OCI-LY1 (cell line): ENCODE data around the gene MAD1L1.

Source experiments
- H2AFZ ChIP-seq: fragments of 200-600 bp; sonication (generic), shearing (Covaris generic); 2 replicates; pipeline ENCODE4 v1.6.0; 2014; ENCODE audit warnings: antibody characterized with exemption, mild to moderate bottlenecking, low read length
- H3F3A ChIP-seq: fragments of 200-600 bp; sonication (generic), shearing (Covaris generic); 2 replicates; pipeline ENCODE4 v1.6.0; 2014; ENCODE audit warnings: mild to moderate bottlenecking, antibody characterized with exemption, low read length, moderate library complexity; ENCODE audit not compliant: insufficient read depth
- H3K27ac ChIP-seq: fragments of 200-600 bp; sonication (generic); 2 replicates; pipeline ENCODE4 v1.5.1; 2014; ENCODE audit warnings: low read length, mixed run types, mild to moderate bottlenecking, low read depth; ENCODE audit not compliant: poor library complexity, severe bottlenecking
- H3K27me3 ChIP-seq: fragments of 200-600 bp; sonication (generic); 2 replicates; pipeline ENCODE4 v1.6.0; 2014; ENCODE audit warnings: antibody characterized with exemption, mild to moderate bottlenecking, low read length, moderate library complexity; ENCODE audit not compliant: insufficient read depth
- H3K36me3 ChIP-seq: fragments of 200-600 bp; sonication (generic); 2 replicates; pipeline ENCODE4 v1.6.1; 2014; ENCODE audit warnings: mild to moderate bottlenecking, antibody characterized with exemption, low read length, moderate library complexity, mixed read lengths; ENCODE audit not compliant: insufficient read depth
- H3K4me1 ChIP-seq: fragments of 200-600 bp; sonication (generic); 2 replicates; pipeline ENCODE4 v1.5.1; 2014; ENCODE audit warnings: mild to moderate bottlenecking, low read length, moderate library complexity; ENCODE audit not compliant: insufficient read depth, severe bottlenecking
- H3K4me2 ChIP-seq: fragments of 200-600 bp; sonication (generic), shearing (Covaris generic); 2 replicates; pipeline ENCODE4 v1.6.1; 2014; ENCODE audit warnings: low read length
- H3K4me3 ChIP-seq: fragments of 200-600 bp; sonication (generic); 2 replicates; pipeline ENCODE4 v1.5.1; 2014; ENCODE audit warnings: low read length, low read depth, mild to moderate bottlenecking, mixed read lengths; ENCODE audit not compliant: poor library complexity, severe bottlenecking
- H3K79me2 ChIP-seq: fragments of 200-600 bp; shearing (Covaris generic); 2 replicates; pipeline ENCODE4 v1.6.1; 2016; ENCODE audit warnings: mixed run types, low read length, mixed read lengths; ENCODE audit not compliant: insufficient read depth
- H3K9ac ChIP-seq: fragments of 200-600 bp; sonication (generic), shearing (Covaris generic); 2 replicates; pipeline ENCODE4 v1.6.1; 2014; ENCODE audit warnings: mild to moderate bottlenecking, low read length, mixed read lengths
- H3K9me2 ChIP-seq: fragments of 200-600 bp; sonication (generic), shearing (Covaris generic); 2 replicates; pipeline ENCODE4 v1.6.1; 2014; ENCODE audit warnings: low read depth, mild to moderate bottlenecking, low read length, mixed read lengths
- H3K9me3 ChIP-seq: fragments of 200-600 bp; shearing (Covaris generic); 2 replicates; pipeline ENCODE4 v1.6.1; 2014; ENCODE audit warnings: low read length, mixed read lengths
- H4K20me1 ChIP-seq: fragments of 200-600 bp; sonication (generic), shearing (Covaris generic); 2 replicates; pipeline ENCODE4 v1.6.0; 2016; ENCODE audit warnings: mild to moderate bottlenecking, low read length; ENCODE audit not compliant: insufficient read depth
- CTCF ChIP-seq: fragments of 200-600 bp; sonication (generic), shearing (Covaris generic); IDR thresholded peaks from 2 replicates; pipeline ENCODE4 v1.5.1; 2017; ENCODE audit warnings: mild to moderate bottlenecking, antibody characterized with exemption, low read length, moderate library complexity, mixed read lengths
- EZH2 ChIP-seq: fragments of 200-600 bp; sonication (generic), shearing (Covaris generic); IDR thresholded peaks from 2 replicates; pipeline ENCODE4 v1.8.0; 2017; ENCODE audit warnings: borderline replicate concordance, mixed run types, mild to moderate bottlenecking, antibody characterized with exemption, low read length, moderate library complexity, mixed read lengths

MAD1L1 gene

GRCh38 chr7:1781369-1781768 is 451.4 kb downstream of the MAD1L1 start:
- Histone ChIP-seq H3K36me3 (no peaks in the 10 kb centered on the region; the same call in 1 of the 2 replicates), H3K4me3 (no peak overlapping the region), H3K79me2 (no peaks in the 10 kb centered on the region), H4K20me1 (no peaks in the 10 kb centered on the region), H3K4me1 (no peaks in the 10 kb centered on the region), H3F3A (no peaks in the 10 kb centered on the region), H3K9me2 (no peaks in the 10 kb centered on the region), H3K27ac (no peak overlapping the region), H3K4me2 (no peak overlapping the region), H3K9ac (no peak overlapping the region), H3K9me3 (peaks cover 3% of the 10 kb centered on the region; the same call in 1 of the 2 replicates), H2AFZ (no peak overlapping the region), H3K27me3 (peaks cover 12% of the 10 kb centered on the region; the same call in 1 of the 2 replicates)
- TF ChIP-seq EZH2 (no peak), CTCF (no peak)

GRCh38 chr7:1779445-1779844 is 453.3 kb downstream of the MAD1L1 start:
- no peaks in the 10 kb centered on the region for H3F3A ChIP-seq
- H3K4me3 ChIP-seq = no peak overlapping the region
- H4K20me1 ChIP-seq = no peaks in the 10 kb centered on the region
- no peak overlapping the region for H3K4me2 ChIP-seq
- H3K27ac ChIP-seq = no peak overlapping the region
- H2AFZ ChIP-seq = no peak overlapping the region
- H3K27me3 ChIP-seq = peaks cover 12% of the 10 kb centered on the region; the same call in 1 of the 2 replicates
- no peaks in the 10 kb centered on the region for H3K79me2 ChIP-seq
- peaks cover 6% of the 10 kb centered on the region for H3K9me3 ChIP-seq
- no peaks in the 10 kb centered on the region for H3K36me3 ChIP-seq
- H3K9me2 ChIP-seq = no peaks in the 10 kb centered on the region
- H3K4me1 ChIP-seq = no peaks in the 10 kb centered on the region
- TF ChIP-seq CTCF (no peak), EZH2 (no peak)
- H3K9ac ChIP-seq = no peak overlapping the region

- no peak overlapping the region for H2AFZ ChIP-seq
- TF ChIP-seq CTCF (no peak), EZH2 (no peak)
- no peaks in the 10 kb centered on the region for H3K79me2 ChIP-seq
- no peak overlapping the region for H3K4me3 ChIP-seq
- no peaks in the 10 kb centered on the region for H3F3A ChIP-seq
- H3K9me3 ChIP-seq = peaks cover 6% of the 10 kb centered on the region
- no peak overlapping the region for H3K27ac ChIP-seq
- H3K27me3 ChIP-seq = peaks cover 12% of the 10 kb centered on the region; the same call in 1 of the 2 replicates
- no peaks in the 10 kb centered on the region for H4K20me1 ChIP-seq
- H3K9ac ChIP-seq = no peak overlapping the region
- H3K4me1 ChIP-seq = no peaks in the 10 kb centered on the region
- H3K36me3 ChIP-seq = no peaks in the 10 kb centered on the region
- no peaks in the 10 kb centered on the region for H3K9me2 ChIP-seq
- no peak overlapping the region for H3K4me2 ChIP-seq
Observed at GRCh38 chr7:1777122-1777521, 455.6 kb downstream of the MAD1L1 start.
